ENCODE results near the gene COX7C.

COX7C gene

GRCh38 chr5:86665984-86666760 lies 48.4 kb downstream of the COX7C start:
- DNase-seq (ENCODE audit: low read depth): no peak

DNA sequence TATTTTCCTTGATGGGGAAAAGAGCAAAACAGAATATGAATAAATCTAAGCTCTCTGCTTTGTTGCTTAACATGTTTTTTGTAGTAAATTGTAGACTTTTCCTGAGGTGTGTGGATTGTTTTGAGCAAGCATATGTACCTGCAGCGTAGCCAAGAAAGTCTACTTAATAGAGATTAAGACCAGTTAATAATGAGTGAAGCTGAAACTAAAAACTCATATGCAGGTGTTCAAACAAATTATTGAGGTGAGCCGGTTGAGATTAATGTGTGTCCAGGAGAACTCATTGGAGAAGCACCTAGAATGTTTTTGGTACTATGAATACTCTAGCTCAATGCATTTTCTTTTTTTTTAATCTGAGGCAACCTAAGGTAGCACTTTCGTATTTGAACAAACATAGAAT lies 49.2 kb downstream of the COX7C start:
- DNase-seq (ENCODE audit: low read depth): no peak

Data from stimulated activated CD4-positive, alpha-beta T cell treated with anti-CD3 and anti-CD28 coated beads, Interleukin-2, amount 100 ng/mL, for 4 hours (primary cell).